Neural cell (in vitro differentiated cells): ENCODE measurements around the gene FGGY. TPM values are rescaled to one million over a fixed set of nuclear protein-coding genes. Genes with fewer than 3 reads are reported as not detected.

Experiments used
- H2AFZ ChIP-seq: fragments of 200-600, 300-800 bp; sonication (generic), shearing (Covaris generic); 2 replicates; pipeline ENCODE4 v1.6.0; 2014; ENCODE audit warnings: low read depth, mild to moderate bottlenecking, antibody characterized with exemption, low read length, moderate library complexity
- H3F3A ChIP-seq: fragments of 200-600 bp; shearing (Covaris generic); 2 replicates; pipeline ENCODE4 v1.6.1; 2016; ENCODE audit warnings: mild to moderate bottlenecking, moderate library complexity, mixed read lengths, antibody characterized with exemption, low read length; ENCODE audit not compliant: insufficient read depth, poor library complexity, severe bottlenecking
- H3K27ac ChIP-seq: fragments of 200-600, 300-800 bp; sonication (generic), shearing (Covaris generic); 2 replicates; pipeline ENCODE4 v1.5.1; 2014; ENCODE audit warnings: mild to moderate bottlenecking, low read length, moderate library complexity
- H3K27me3 ChIP-seq: fragments of 300-800, 200-600 bp; sonication (generic), shearing (Covaris generic); 2 replicates; pipeline ENCODE4 v1.6.0; 2014; ENCODE audit warnings: mild to moderate bottlenecking, low read depth, low read length, moderate library complexity; ENCODE audit not compliant: insufficient read depth
- H3K36me3 ChIP-seq: fragments of 300-800, 200-600 bp; sonication (generic), shearing (Covaris generic); 2 replicates; pipeline ENCODE4 v1.5.1; 2014; ENCODE audit warnings: mild to moderate bottlenecking, antibody characterized with exemption, low read length, moderate library complexity; ENCODE audit not compliant: insufficient read depth
- H3K4me2 ChIP-seq: fragments of 300-800, 200-600 bp; sonication (generic), shearing (Covaris generic); 2 replicates; pipeline ENCODE4 v1.6.0; 2014; ENCODE audit warnings: mild to moderate bottlenecking, low read length
- H3K4me3 ChIP-seq: fragments of 300-800, 200-600 bp; sonication (generic), shearing (Covaris generic); 2 replicates; pipeline ENCODE4 v1.5.1; 2014; ENCODE audit warnings: mild to moderate bottlenecking, low read length, moderate library complexity
- H3K79me2 ChIP-seq: fragments of 200-600 bp; shearing (Covaris generic); replicated peaks from 2 replicates; pipeline ENCODE4 v1.6.0; 2014; ENCODE audit warnings: mild to moderate bottlenecking, low read length, moderate library complexity; ENCODE audit not compliant: insufficient read depth
- H3K9ac ChIP-seq: fragments of 300-800, 200-600 bp; sonication (generic), shearing (Covaris generic); 2 replicates; pipeline ENCODE4 v1.6.1; 2016; ENCODE audit warnings: mild to moderate bottlenecking, low read length, mixed read lengths
- H3K9me2 ChIP-seq: fragments of 200-600 bp; shearing (Covaris generic); 2 replicates; pipeline ENCODE4 v1.6.1; 2016; ENCODE audit warnings: mild to moderate bottlenecking, low read length, mixed read lengths; ENCODE audit not compliant: insufficient read depth
- H3K9me3 ChIP-seq: fragments of 200-600, 300-800 bp; sonication (generic), shearing (Covaris generic); 2 replicates; pipeline ENCODE4 v1.6.1; 2016; ENCODE audit warnings: mild to moderate bottlenecking, mixed run types, low read length, moderate library complexity, mixed read lengths
- H4K20me1 ChIP-seq: fragments of 200-600 bp; shearing (Covaris generic); 2 replicates; pipeline ENCODE4 v1.6.1; 2016; ENCODE audit warnings: mild to moderate bottlenecking, mixed run types; ENCODE audit not compliant: insufficient read depth
- EP300 ChIP-seq: fragments of 450-650 bp; conservative IDR thresholded peaks from 2 replicates; pipeline ENCODE4 v1.6.1; 2014; ENCODE audit warnings: antibody characterized with exemption, mild to moderate bottlenecking, moderate library complexity; ENCODE audit not compliant: poor library complexity, severe bottlenecking
- EZH2 ChIP-seq: fragments of 200-600, 300-800 bp; shearing (Covaris generic), sonication (generic); IDR thresholded peaks from 2 replicates; pipeline ENCODE4 v1.6.1; 2014; ENCODE audit warnings: antibody characterized with exemption, low read length, borderline replicate concordance, mild to moderate bottlenecking; ENCODE audit not compliant: insufficient read depth, poor library complexity, severe bottlenecking
- MXI1 ChIP-seq: fragments of 450-650 bp; conservative IDR thresholded peaks from 2 replicates; pipeline ENCODE4 v1.6.1; 2014; ENCODE audit warnings: antibody characterized with exemption, mild to moderate bottlenecking; ENCODE audit not compliant: poor library complexity, severe bottlenecking
- POLR2AphosphoS5 ChIP-seq: IDR thresholded peaks from 2 replicates; pipeline ENCODE4 v1.6.1; 2012
- RAD21 ChIP-seq: fragments of 450-650 bp; conservative IDR thresholded peaks from 2 replicates; pipeline ENCODE4 v1.6.1; 2014; ENCODE audit warnings: antibody characterized with exemption, mild to moderate bottlenecking, moderate library complexity
- SMC3 ChIP-seq: fragments of 450-650 bp; conservative IDR thresholded peaks from 2 replicates; pipeline ENCODE4 v1.6.1; 2014; ENCODE audit warnings: antibody characterized with exemption, mild to moderate bottlenecking, moderate library complexity; ENCODE audit not compliant: poor library complexity
- TAF1 ChIP-seq: IDR thresholded peaks from 2 replicates; pipeline ENCODE4 v1.6.1; 2012; ENCODE audit warnings: low read depth
- polyA plus RNA-seq: library from polyadenylated mRNA; depleted of rRNA; stranded (reverse); fragments of >200 nt; gene quantifications from 2 replicates; pipeline ENCODE4 v1.2.3, GENCODE V29; 2014
- TF ChIP-seq, protein P1 (sequence below): IDR thresholded peaks from 2 replicates; pipeline ENCODE4 v1.6.1; 2012; ENCODE audit warnings: borderline replicate concordance
- TF ChIP-seq, protein P2 (sequence below): fragments of 450-650 bp; IDR thresholded peaks from 2 replicates; pipeline ENCODE4 v1.5.1; 2014; ENCODE audit warnings: antibody characterized with exemption, mild to moderate bottlenecking, moderate library complexity; ENCODE audit not compliant: poor library complexity, severe bottlenecking

The FGGY gene
- polyA plus RNA-seq, 1 donor from 2014 or later: 7.4 TPM

DNA sequence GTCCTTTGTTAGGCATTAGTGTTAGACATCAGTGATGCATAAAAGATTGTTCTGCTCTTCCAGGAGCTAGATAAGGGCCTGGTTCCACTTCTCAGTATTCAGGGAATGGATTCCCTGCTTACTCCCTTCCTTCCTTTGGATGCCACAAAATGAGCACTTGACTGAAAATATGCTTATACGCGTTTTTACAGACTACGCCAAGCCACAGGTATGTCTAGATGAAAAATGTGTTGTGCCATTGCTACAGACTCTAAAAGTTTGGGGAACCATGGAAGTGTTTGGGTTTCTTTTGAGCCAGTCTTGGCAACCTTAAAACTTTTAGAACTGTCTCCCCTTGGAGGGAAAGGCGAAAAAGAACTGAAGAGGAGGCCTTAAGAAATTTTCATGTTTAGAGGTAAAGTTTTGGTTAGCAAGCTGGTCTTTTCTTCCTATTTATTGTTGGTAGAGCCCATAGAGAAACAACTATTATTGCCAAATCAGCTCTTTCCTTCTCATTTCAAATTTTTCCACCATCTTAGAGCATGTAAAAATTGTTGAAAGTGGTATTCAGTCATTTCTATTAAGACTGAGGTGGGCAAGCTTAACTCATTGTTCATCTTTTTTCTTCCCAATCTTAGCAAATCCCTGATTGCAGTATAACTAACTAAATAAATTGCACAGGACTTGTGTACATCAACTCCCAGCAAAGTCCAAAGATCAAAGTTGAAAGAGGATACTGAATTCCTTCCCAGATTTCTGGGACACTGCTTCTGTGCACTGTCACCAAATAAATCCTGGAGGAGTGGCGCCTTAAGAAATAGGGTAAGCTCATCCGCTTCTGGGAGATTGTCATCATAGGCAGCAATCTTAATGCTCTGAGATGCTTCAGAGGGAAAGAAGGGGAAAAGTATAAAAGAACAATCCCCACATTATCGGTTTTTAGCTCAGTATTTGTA is 18.9 kb downstream of the FGGY start:
- no peaks in the 10 kb centered on the region for H3K9me3 ChIP-seq
- no peaks in the 10 kb centered on the region for H3K9me2 ChIP-seq
- no peak overlapping the region for H2AFZ ChIP-seq
- H3K27ac ChIP-seq: no peak overlapping the region
- H3F3A ChIP-seq: no peaks in the 10 kb centered on the region
- TF ChIP-seq EZH2 (no peak), MXI1 (no peak), POLR2AphosphoS5 (no peak), TAF1 (no peak), EP300 (no peak), SMC3 (no peak), RAD21 (no peak)
- TF ChIP-seq, protein P1, sequence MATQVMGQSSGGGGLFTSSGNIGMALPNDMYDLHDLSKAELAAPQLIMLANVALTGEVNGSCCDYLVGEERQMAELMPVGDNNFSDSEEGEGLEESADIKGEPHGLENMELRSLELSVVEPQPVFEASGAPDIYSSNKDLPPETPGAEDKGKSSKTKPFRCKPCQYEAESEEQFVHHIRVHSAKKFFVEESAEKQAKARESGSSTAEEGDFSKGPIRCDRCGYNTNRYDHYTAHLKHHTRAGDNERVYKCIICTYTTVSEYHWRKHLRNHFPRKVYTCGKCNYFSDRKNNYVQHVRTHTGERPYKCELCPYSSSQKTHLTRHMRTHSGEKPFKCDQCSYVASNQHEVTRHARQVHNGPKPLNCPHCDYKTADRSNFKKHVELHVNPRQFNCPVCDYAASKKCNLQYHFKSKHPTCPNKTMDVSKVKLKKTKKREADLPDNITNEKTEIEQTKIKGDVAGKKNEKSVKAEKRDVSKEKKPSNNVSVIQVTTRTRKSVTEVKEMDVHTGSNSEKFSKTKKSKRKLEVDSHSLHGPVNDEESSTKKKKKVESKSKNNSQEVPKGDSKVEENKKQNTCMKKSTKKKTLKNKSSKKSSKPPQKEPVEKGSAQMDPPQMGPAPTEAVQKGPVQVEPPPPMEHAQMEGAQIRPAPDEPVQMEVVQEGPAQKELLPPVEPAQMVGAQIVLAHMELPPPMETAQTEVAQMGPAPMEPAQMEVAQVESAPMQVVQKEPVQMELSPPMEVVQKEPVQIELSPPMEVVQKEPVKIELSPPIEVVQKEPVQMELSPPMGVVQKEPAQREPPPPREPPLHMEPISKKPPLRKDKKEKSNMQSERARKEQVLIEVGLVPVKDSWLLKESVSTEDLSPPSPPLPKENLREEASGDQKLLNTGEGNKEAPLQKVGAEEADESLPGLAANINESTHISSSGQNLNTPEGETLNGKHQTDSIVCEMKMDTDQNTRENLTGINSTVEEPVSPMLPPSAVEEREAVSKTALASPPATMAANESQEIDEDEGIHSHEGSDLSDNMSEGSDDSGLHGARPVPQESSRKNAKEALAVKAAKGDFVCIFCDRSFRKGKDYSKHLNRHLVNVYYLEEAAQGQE: no peak
- TF ChIP-seq, protein P2, sequence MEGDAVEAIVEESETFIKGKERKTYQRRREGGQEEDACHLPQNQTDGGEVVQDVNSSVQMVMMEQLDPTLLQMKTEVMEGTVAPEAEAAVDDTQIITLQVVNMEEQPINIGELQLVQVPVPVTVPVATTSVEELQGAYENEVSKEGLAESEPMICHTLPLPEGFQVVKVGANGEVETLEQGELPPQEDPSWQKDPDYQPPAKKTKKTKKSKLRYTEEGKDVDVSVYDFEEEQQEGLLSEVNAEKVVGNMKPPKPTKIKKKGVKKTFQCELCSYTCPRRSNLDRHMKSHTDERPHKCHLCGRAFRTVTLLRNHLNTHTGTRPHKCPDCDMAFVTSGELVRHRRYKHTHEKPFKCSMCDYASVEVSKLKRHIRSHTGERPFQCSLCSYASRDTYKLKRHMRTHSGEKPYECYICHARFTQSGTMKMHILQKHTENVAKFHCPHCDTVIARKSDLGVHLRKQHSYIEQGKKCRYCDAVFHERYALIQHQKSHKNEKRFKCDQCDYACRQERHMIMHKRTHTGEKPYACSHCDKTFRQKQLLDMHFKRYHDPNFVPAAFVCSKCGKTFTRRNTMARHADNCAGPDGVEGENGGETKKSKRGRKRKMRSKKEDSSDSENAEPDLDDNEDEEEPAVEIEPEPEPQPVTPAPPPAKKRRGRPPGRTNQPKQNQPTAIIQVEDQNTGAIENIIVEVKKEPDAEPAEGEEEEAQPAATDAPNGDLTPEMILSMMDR: no peak
- H3K79me2 ChIP-seq: no peaks in the 10 kb centered on the region
- H3K27me3 ChIP-seq: no peaks in the 10 kb centered on the region
- H3K36me3 ChIP-seq: no peaks in the 10 kb centered on the region
- H3K9ac ChIP-seq: no peak overlapping the region
- H4K20me1 ChIP-seq: no peaks in the 10 kb centered on the region
- H3K4me3 ChIP-seq: no peak overlapping the region
- H3K4me2 ChIP-seq: no peak overlapping the region

DNA sequence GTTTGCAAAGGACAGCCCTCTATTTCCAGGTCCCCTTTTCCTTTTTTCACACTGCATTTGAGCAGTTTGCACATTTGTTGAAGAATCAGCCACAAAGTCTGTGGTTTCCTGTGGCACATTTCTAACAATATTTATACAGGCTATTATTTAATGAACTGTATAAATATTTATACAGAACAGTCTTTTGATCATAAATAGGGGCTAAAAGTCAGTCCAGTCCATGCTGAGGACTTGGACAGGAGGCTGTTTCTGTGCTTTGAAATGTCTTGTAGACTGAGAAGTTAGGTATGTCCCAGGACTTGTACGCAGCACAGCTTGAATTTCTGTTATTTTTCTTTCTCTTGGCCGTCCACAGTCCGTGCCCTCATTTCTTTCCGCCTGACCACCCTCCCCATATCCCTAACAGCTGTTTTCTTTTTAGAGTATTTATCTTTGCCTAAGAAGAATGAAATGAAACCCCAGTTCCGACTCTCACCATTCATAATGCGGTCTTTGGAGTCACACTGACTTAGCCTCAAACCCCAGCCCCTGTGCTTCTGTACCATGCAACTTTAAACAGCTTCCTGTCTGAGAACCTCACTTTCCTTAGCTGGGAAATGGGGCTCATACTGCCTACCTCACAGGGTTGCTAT is 19.7 kb downstream of the FGGY start:
- TF ChIP-seq POLR2AphosphoS5 (no peak), EZH2 (no peak), MXI1 (no peak), SMC3 (no peak), EP300 (no peak), RAD21 (no peak), TAF1 (no peak)
- TF ChIP-seq, protein P2: no peak
- TF ChIP-seq, protein P1: no peak
- Histone ChIP-seq H3K4me3 (no peak overlapping the region), H3K27ac (no peak overlapping the region), H3K9me2 (no peaks in the 10 kb centered on the region), H3K79me2 (no peaks in the 10 kb centered on the region), H3F3A (no peaks in the 10 kb centered on the region), H4K20me1 (no peaks in the 10 kb centered on the region), H3K36me3 (no peaks in the 10 kb centered on the region), H3K27me3 (no peaks in the 10 kb centered on the region), H3K4me2 (no peak overlapping the region), H3K9ac (no peak overlapping the region), H3K9me3 (no peaks in the 10 kb centered on the region), H2AFZ (no peak overlapping the region)
